Natural killer cell treated with Interleukin-12 subunit alpha and Interleukin-12 subunit beta and Interleukin-15 and Interleukin-18, amount 100 ng/mL, for 72 hours (primary cell): ENCODE results near the gene SLC25A23. TPM values are rescaled to one million over a fixed set of nuclear protein-coding genes. Genes with fewer than 3 reads are reported as not detected.

Experiments
- ATAC-seq, 2 donors: fragments of 150-1000 bp; cut with Tn5 transposase in 1 of 2; sonication (Bioruptor Pico), chemical (Tn5 transposase) in 1 of 2; 2 replicates each; pipeline ENCODE4 v1.10.0; 2021
- DNase-seq: peaks from one replicate; pipeline ENCODE4 v3.0.0; 2022; ENCODE audit warnings: low spot score
- H3K27ac Mint-ChIP-seq, 2 donors: 1 replicate in 1 of 2; 2 replicates in 1 of 2; pipeline ENCODE4 v1.8.0; 2022; ENCODE audit warnings: mixed read lengths in 2 of 2, mild to moderate bottlenecking in 1 of 2, moderate library complexity in 1 of 2
- H3K27me3 Mint-ChIP-seq, 2 donors: 1 replicate in 1 of 2; 2 replicates in 1 of 2; pipeline ENCODE4 v1.8.0; 2022; ENCODE audit warnings: mixed read lengths in 2 of 2
- H3K36me3 Mint-ChIP-seq: one replicate; pipeline ENCODE4 v1.8.0; 2022; ENCODE audit warnings: mixed read lengths
- H3K4me1 Mint-ChIP-seq, 2 donors: 1 replicate in 1 of 2; 2 replicates in 1 of 2; pipeline ENCODE4 v1.8.0; 2022; ENCODE audit warnings: low read depth in 2 of 2, mixed read lengths in 2 of 2, mild to moderate bottlenecking in 1 of 2
- H3K4me3 Mint-ChIP-seq: one replicate; pipeline ENCODE4 v1.8.0; 2022; ENCODE audit warnings: mixed read lengths
- H3K9me3 Mint-ChIP-seq: 2 replicates; pipeline ENCODE4 v1.8.0; 2022; ENCODE audit warnings: mixed read lengths
- total RNA-seq, 2 donors: library from RNA; stranded (reverse); gene quantifications; one replicate each; pipeline ENCODE4 v1.2.3, GENCODE V29; 2022

SLC25A23 gene
- total RNA-seq, 2 donors from 2014 or later, result 5.4 to 10.5 TPM

DNA sequence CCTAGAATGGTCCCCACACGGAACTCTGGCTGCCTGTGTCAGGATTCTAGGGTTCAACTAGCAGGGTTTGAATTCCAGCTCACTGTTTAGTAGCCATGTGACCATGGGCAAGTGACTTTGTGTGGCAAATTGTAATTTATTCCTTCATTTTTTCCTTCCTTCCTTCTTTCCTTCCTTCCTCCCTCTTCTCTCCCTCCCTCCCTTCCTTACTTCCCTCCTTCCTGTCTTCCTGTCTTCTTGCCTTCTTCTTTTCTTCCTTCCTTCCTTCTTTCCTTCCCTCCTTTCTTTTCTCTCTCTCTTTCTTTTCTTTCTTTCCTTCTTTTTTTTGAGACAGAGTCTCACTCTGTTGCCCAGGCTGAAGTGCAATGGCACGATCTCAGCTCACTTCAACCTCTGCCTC is 30.5 kb upstream of the SLC25A23 start:
- Mint-ChIP-seq H3K4me3 (peak overlapping the region; percentile 79), H3K27ac (peak overlapping the region; percentile 74 to 87), H3K9me3 (no peaks in the 10 kb centered on the region), H3K27me3 (no peaks in the 10 kb centered on the region), H3K36me3 (no peaks in the 10 kb centered on the region), H3K4me1 (peaks cover 17 to 19% of the 10 kb centered on the region in 2 donors)
- no peak for ATAC-seq
- DNase-seq, result no peak

DNA sequence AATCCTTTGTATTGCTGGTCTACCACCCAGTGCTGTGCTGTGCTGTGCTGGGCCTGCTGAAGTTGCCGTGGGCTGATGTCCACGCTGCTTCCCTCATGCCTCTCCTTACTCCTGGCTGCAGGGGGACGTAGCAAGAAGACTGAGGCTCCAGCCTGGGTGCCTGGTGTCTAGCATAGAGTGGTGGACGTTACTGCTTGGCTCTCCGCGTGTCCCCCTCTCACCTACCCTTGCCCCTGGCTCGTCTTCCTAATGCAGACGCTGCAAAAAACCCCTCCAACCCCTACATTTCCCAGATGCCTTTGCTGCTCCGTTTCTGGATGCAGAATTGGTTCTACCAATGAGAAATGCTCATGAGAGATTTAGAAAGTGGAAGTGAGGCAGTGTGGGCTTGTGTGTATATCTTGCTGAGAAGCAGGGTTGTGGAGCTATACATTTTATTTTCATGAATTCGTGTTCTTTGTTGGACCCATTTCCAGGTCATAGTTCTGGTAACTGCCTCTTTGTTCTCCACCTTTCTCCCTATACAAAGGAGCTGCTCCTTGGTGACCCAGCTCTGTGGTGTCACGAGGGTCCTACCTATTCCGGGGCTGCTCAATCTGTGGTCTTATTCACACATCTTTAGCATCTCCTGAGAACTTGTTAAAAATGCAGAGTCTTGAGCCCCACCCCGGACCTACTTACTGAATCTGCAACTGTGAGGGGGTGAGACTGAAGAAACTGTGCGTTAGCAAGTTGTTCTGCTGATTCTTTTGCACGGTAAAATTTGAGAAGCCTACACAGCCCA is 29.9 kb upstream of the SLC25A23 start:
- no peak for DNase-seq
- Mint-ChIP-seq H3K27ac (peak overlapping the region; percentile 74 to 87), H3K9me3 (no peaks in the 10 kb centered on the region), H3K4me3 (peak overlapping the region; percentile 79), H3K4me1 (peaks cover 17 to 19% of the 10 kb centered on the region in 2 donors), H3K36me3 (no peaks in the 10 kb centered on the region), H3K27me3 (no peaks in the 10 kb centered on the region)
- ATAC-seq, result peak; percentile 87 to 91

DNA sequence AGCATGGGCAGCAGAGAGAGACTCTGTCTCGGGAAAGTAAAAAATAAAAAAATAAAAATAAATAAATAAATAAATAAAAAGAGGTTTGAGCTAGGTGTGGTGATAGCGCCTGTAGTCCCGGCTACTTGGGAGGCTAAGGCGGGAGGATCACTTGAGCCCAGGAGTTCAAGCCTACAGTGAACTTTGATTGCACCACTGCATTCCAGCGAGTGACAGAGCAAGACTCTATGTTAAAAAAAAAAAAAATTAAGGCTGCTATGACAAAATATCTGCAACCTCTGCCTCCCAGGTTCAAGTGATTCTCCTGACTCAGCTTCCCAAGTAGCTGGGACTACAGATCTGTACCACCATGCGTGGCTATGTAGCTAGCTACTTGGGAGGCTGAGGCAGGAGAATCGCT is 25.2 kb upstream of the SLC25A23 start:
- no peak overlapping the region for H3K27ac Mint-ChIP-seq
- H3K27me3 Mint-ChIP-seq, result no peaks in the 10 kb centered on the region
- no peaks in the 10 kb centered on the region for H3K9me3 Mint-ChIP-seq
- peaks cover 29 to 36% of the 10 kb centered on the region in 2 donors for H3K4me1 Mint-ChIP-seq
- H3K36me3 Mint-ChIP-seq, result no peaks in the 10 kb centered on the region
- no peak for DNase-seq
- H3K4me3 Mint-ChIP-seq, result no peak overlapping the region
- no peak for ATAC-seq

DNA sequence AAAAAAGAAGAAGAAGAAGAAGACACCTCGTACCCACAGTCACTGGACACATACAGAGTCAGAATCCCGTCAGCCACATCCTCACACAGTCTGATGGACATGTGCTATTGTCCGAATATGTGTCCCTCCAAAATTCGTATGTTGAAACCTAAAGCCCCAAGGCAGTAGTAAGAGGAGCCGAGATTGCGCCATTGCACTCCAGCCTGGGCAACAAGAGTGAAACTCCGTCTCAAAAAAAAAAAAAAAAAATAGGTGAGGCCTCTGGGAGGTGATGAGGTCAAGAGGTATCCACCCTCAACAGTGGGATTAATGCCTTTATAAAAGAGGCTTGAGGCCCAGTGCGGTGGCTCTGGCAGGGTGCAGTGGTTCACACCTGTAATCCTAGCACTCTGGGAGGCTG is 24.6 kb upstream of the SLC25A23 start:
- no peak for ATAC-seq
- no peak for DNase-seq
- no peak overlapping the region for H3K4me3 Mint-ChIP-seq
- no peaks in the 10 kb centered on the region for H3K27me3 Mint-ChIP-seq
- peaks cover 24 to 30% of the 10 kb centered on the region in 2 donors for H3K4me1 Mint-ChIP-seq
- H3K27ac Mint-ChIP-seq, result peak overlapping the region in 1 of 2 donors; percentile 98
- H3K9me3 Mint-ChIP-seq, result no peaks in the 10 kb centered on the region
- no peaks in the 10 kb centered on the region for H3K36me3 Mint-ChIP-seq

DNA sequence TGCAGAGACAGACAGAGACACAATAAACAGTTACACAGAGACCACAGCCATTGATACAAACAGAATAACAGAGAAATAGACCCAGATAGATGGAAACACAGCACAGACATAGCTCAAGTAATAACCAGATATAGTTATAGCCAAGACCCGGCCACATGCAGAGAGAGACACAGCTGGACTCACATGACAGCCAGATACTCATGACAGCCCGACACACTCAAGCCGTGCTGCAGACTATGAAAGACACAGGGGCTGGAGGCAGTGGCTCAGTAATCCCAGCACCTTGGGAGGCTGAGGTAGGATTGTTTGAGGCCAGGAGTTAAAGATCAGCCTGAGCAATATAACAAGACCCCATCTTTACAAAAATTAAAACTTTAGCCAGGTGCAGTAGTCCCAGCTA is 23.6 kb upstream of the SLC25A23 start:
- Mint-ChIP-seq H3K36me3 (no peaks in the 10 kb centered on the region), H3K4me1 (peaks cover 22 to 30% of the 10 kb centered on the region in 2 donors), H3K9me3 (no peaks in the 10 kb centered on the region), H3K27ac (peak overlapping the region; percentile 96 to 98), H3K27me3 (no peaks in the 10 kb centered on the region), H3K4me3 (no peak overlapping the region)
- DNase-seq, result no peak
- no peak for ATAC-seq

DNA sequence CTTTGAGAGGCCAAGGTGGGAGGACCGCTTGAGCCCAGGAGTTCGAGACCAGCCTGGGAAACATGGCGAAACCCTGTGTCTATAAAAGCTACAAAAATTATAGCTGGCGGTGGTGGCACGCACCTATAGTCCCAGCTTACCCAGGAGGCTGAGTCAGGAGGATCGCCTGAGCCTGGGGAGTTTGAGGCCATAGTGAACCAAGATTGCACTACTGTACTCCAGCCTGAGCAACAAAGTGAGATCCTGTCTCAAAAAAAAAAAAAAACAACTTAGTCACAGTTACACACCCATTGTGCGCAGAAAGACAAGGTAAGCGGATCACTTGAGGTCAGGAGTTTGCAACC is 22.7 kb upstream of the SLC25A23 start:
- Mint-ChIP-seq H3K4me3 (peak overlapping the region; percentile 92), H3K36me3 (no peaks in the 10 kb centered on the region), H3K27ac (peak overlapping the region; percentile 96 to 98), H3K9me3 (no peaks in the 10 kb centered on the region), H3K4me1 (peaks cover 22 to 30% of the 10 kb centered on the region in 2 donors), H3K27me3 (no peaks in the 10 kb centered on the region)
- DNase-seq (no peak), ATAC-seq (no peak)

DNA sequence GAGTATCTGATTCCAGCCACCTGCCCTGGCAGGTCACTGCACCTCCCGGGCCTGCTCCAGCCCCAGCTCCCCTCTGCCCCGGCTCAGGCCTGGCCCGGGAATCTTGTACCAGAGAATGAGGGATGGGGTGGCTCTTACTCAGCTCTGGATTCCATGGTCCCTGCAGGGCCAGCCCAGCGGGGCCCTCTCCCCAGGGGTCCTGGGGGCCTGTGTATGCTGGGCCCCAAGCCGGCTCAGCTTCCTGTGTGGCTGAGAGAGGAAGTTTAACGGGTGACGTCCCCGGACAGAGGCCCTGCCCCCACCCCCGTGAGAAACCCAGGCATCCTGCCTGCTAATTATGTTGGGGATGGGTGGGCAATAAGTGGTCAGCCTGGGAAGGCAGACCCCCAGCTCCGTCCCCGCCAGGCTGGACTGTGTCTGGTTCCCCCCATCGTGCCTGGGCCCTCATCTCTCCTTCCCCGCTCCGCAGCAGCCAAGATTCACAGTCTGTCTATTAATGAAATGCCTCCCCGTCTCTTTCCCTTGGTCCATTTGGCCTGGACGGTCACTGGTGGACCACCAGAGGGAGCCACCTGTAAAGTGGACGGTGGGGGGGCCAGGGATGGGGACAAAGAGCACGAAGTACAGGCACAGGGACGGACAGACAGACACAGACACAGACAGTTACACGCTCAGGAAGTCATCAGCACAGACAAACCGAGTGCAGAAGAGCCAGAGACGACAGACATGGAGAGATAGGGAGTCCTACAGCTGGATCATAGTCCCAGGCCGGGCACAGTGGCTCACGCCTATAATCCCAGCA is 22.1 kb upstream of the SLC25A23 start, which contains the start of gene DENND1C:
Gene DENND1C, minus strand, starts transcription at position 247 of the 802 bp plus-strand sequence. Its CDS starts 92 bp downstream, at position 155.
- H3K27ac Mint-ChIP-seq, result peak within 1 kb of the TSS; percentile 96 to 98
- DNase-seq, result peak; percentile 83
- H3K36me3 Mint-ChIP-seq, result no peaks in the 10 kb centered on the region
- peaks cover 22 to 30% of the 10 kb centered on the region in 2 donors for H3K4me1 Mint-ChIP-seq
- no peaks in the 10 kb centered on the region for H3K9me3 Mint-ChIP-seq
- no peaks in the 10 kb centered on the region for H3K27me3 Mint-ChIP-seq
- H3K4me3 Mint-ChIP-seq, result peak within 1 kb of the TSS; percentile 92
- peak; percentile 91 to 96 for ATAC-seq

DNA sequence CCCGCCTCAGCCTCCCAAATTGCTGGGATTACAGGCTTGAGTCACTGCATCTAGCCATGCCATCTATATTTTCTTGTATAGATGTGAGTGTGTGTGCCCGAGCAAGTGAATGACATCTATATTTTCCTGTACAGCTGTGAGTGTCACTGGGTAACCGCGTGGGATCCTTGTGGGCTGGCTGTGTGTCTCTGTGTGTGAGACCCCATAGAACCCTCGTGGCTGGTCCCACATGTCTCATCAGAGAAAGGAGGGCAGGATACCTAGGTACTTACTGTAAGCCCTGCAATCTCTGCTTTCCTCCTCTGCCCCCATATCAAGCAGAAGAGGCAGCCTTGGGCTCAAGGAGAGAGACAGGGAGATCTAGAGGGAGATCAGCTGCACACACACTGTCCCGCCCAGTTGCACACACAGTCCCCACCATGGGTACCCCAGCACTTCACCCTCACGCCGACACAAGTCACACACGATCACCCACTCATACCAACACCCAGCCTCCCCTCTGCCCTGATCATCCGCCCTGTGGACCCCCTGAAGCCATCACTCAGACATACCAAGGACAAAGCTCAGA is 21.3 kb upstream of the SLC25A23 start:
- H3K4me3 Mint-ChIP-seq, result peak overlapping the region; percentile 92
- peak in 1 of 2 donors; percentile 32 for ATAC-seq
- DNase-seq, result no peak
- no peaks in the 10 kb centered on the region for H3K27me3 Mint-ChIP-seq
- H3K36me3 Mint-ChIP-seq, result no peaks in the 10 kb centered on the region
- H3K9me3 Mint-ChIP-seq, result no peaks in the 10 kb centered on the region
- H3K4me1 Mint-ChIP-seq, result peaks cover 22 to 30% of the 10 kb centered on the region in 2 donors
- peak overlapping the region; percentile 96 to 98 for H3K27ac Mint-ChIP-seq

DNA sequence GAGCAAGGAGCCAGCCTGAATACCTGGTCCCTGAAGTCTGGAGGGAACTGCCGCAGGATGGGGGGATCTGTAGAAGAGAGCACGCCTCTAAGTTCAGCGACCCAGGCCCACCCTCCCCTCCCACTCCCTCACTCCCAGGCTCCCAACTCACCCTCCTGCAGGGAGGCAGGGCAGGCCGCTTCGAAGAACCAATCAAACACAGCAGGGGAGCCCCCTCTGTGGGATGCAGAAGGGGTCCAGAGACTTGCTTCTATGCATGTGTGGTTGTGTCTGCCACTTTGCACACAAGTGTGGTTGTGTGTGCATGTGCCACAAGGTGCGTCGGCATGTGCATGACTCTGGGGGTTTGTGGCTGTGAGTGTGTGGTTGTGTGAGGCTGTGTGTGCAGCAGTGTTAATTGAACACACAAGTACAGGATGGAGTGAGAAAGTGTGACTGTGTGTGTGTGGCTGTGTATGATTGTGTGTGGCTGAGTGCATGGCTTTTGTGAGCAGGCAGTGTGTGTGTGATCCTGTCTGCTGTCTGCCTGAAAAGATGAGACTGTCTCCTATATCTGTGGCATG is 20.3 kb upstream of the SLC25A23 start:
- Mint-ChIP-seq H3K27me3 (no peaks in the 10 kb centered on the region), H3K27ac (peak overlapping the region; percentile 96 to 98), H3K4me1 (peaks cover 22 to 30% of the 10 kb centered on the region in 2 donors), H3K36me3 (no peaks in the 10 kb centered on the region), H3K4me3 (peak overlapping the region; percentile 92), H3K9me3 (no peaks in the 10 kb centered on the region)
- ATAC-seq, result no peak
- no peak for DNase-seq

DNA sequence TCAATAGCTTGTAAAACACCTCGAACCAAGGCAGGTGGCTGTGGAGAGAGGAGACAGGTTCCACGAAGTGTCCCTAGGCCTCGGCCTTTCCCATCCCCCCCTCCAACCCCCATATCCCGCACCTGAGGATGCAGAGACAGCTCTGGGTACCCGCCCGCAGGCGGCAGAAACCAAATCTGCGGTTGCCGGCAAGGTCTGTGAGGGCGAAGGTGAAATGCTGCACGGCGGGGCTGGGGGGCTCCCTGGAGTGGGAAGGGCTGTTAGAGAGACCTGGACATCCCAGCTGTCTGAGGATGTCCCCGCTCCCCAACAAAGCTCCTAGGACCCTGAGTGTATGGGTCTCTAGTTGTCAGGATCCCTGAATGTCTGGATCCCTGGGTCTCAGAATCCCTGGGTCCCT is 19.2 kb upstream of the SLC25A23 start:
- Mint-ChIP-seq H3K9me3 (no peaks in the 10 kb centered on the region), H3K27me3 (no peaks in the 10 kb centered on the region), H3K36me3 (no peaks in the 10 kb centered on the region), H3K27ac (no peak overlapping the region), H3K4me1 (peaks cover 22 to 30% of the 10 kb centered on the region in 2 donors), H3K4me3 (no peak overlapping the region)
- ATAC-seq, result no peak
- DNase-seq, result no peak

DNA sequence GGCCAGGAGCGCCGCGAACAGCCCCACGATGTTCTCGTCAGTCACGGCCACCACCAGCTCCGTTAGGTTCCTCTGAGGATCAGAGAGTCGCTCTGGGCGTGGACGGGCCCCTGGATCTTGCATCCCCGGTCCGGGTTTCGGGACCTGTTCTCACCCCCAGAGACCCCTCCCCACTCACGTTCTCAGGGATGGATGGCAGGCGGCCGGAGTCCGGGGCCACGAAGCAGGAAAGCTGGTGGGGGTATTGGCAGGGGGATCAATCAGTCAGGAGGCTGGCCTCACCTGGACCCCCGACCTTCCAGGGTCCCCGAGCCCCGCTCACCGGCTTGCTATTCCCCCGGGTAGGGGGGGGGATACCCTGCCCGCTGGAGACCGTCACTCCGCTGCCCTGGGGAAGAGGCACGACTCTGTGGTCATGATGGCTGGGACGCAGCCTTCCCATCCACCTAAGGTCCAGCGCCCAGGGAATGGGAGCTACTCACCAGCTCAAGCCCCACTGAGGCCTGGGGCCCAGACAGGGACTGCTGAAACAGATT is 17.4 kb upstream of the SLC25A23 start:
- H3K4me3 Mint-ChIP-seq, result no peak overlapping the region
- H3K27ac Mint-ChIP-seq, result no peak overlapping the region
- ATAC-seq, result no peak
- H3K9me3 Mint-ChIP-seq, result no peaks in the 10 kb centered on the region
- no peaks in the 10 kb centered on the region for H3K36me3 Mint-ChIP-seq
- DNase-seq, result no peak
- H3K27me3 Mint-ChIP-seq, result no peaks in the 10 kb centered on the region
- peaks cover 18% of the 10 kb centered on the region in 2 donors for H3K4me1 Mint-ChIP-seq

DNA sequence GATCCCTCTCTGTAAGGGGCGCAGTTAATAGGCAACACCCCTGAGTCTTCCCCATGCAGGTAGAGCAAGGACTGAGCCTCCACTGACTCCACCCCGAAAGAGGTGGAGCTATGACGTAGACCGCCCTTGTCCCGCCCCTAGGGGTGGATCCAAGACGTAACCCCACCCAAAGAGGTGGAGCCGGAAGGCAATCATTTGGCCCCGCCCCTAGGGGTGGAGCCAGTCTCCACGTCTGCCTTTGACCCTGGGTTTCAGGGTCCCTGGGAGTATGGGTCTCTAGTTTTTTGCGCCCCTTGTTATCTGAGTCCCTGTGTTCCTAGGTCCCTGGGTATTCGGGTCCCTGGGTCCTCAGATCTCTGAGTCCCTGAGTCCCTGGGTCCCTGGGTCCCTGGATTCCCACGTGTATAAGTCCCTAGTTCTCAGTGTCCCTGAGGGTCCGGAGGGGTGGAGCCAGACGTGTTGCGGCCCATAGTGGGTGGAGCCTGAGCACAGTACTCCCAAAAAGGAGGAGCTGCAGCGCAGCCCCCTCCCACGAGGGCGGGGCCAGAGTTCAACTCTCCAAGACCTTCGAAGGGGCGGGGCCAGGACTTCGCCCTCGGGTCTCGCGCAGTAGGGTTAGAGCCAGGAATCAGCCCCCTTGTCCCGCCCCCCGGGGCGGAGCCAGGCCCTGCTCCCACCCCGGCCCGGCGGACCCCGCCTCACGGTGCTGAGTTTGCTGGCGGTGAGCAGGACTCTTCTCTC is 16.7 kb upstream of the SLC25A23 start:
- Mint-ChIP-seq H3K27me3 (no peaks in the 10 kb centered on the region), H3K36me3 (no peaks in the 10 kb centered on the region), H3K4me1 (peaks cover 14 to 15% of the 10 kb centered on the region in 2 donors), H3K4me3 (no peak overlapping the region), H3K9me3 (no peaks in the 10 kb centered on the region), H3K27ac (no peak overlapping the region)
- DNase-seq (no peak), ATAC-seq (peak; percentile 86 to 90)
